WTC11 (cell line): ENCODE results near the gene HOXC5. TPM values are rescaled to one million over a fixed set of nuclear protein-coding genes. Genes with fewer than 3 reads are reported as not detected.
A peak's percentile ranks its signal among the peaks of the same experiment; 100 is the strongest.

Experiments used
- ATAC-seq: fragments of 200-7000 bp; cut with Tn5 transposase; 2 replicates; pipeline ENCODE4 v1.10.0; 2021; ENCODE audit warnings: mild to moderate bottlenecking, moderate library complexity
- CTCF ChIA-PET: fragments of 300-600 bp; sonication (Branson Sonifier 250); formaldehyde crosslinking; loops from one replicate; lab custom pipeline; 2021; ENCODE audit warnings: antibody characterized with exemption; lab: Charles Lee
- POLR2A ChIA-PET: fragments of 350-600 bp; sonication (Branson Sonifier 250); formaldehyde crosslinking; loops from one replicate; lab custom pipeline; 2021; ENCODE audit warnings: antibody characterized with exemption; lab: Charles Lee
- DNase-seq: peaks from one replicate; pipeline ENCODE4 v3.0.0; 2021; ENCODE audit warnings: low spot score
- H3K27ac Mint-ChIP-seq: 2 replicates; pipeline ENCODE4 v1.8.0; 2021; ENCODE audit warnings: mixed read lengths
- H3K27me3 Mint-ChIP-seq: 2 replicates; pipeline ENCODE4 v1.8.0; 2021; ENCODE audit warnings: low read depth, mild to moderate bottlenecking, moderate library complexity, mixed read lengths
- H3K36me3 Mint-ChIP-seq: 2 replicates; pipeline ENCODE4 v1.8.0; 2021; ENCODE audit warnings: mixed read lengths
- H3K4me1 Mint-ChIP-seq: 2 replicates; pipeline ENCODE4 v1.8.0; 2022; ENCODE audit warnings: mixed read lengths
- H3K4me3 Mint-ChIP-seq: 2 replicates; pipeline ENCODE4 v1.8.0; 2021; ENCODE audit warnings: mild to moderate bottlenecking, moderate library complexity, mixed read lengths
- H3K9me3 Mint-ChIP-seq: 2 replicates; pipeline ENCODE4 v1.8.0; 2021; ENCODE audit warnings: mixed read lengths
- ARID4B ChIP-seq: sonication (generic); formaldehyde crosslinking; IDR thresholded peaks from 2 replicates; pipeline ENCODE4 v1.8.0; 2023; ENCODE audit warnings: missing genetic modification reagents, mild to moderate bottlenecking, borderline replicate concordance
- E2F1 ChIP-seq: sonication (generic); formaldehyde crosslinking; IDR thresholded peaks from 2 replicates; pipeline ENCODE4 v1.8.0; 2022; ENCODE audit warnings: mild to moderate bottlenecking, missing genetic modification reagents
- ERG ChIP-seq: fragments of 250-450 bp; sonication (Bioruptor Pico); IDR thresholded peaks from 2 replicates; pipeline ENCODE4 v1.8.0; 2021; ENCODE audit warnings: mild to moderate bottlenecking
- PRDM15 ChIP-seq: sonication (generic); formaldehyde crosslinking; IDR thresholded peaks from 2 replicates; pipeline ENCODE4 v1.8.0; 2022; ENCODE audit warnings: missing genetic modification reagents
- USF2 ChIP-seq: sonication (generic); formaldehyde crosslinking; IDR thresholded peaks from 2 replicates; pipeline ENCODE4 v1.8.1; 2023; ENCODE audit warnings: mild to moderate bottlenecking, missing genetic modification reagents, moderate library complexity
- ZNF512 ChIP-seq: sonication (generic); formaldehyde crosslinking; IDR thresholded peaks from 2 replicates; pipeline ENCODE4 v1.8.1; 2022; ENCODE audit warnings: missing genetic modification reagents, borderline replicate concordance
- ZNF671 ChIP-seq: fragments of 250-450 bp; sonication (Bioruptor Pico); IDR thresholded peaks from 2 replicates; pipeline ENCODE4 v1.8.0; 2021; ENCODE audit warnings: mild to moderate bottlenecking
- ZSCAN18 ChIP-seq: fragments of 250-450 bp; sonication (Bioruptor Pico); IDR thresholded peaks from 2 replicates; pipeline ENCODE4 v2.1.2; 2022; ENCODE audit warnings: mild to moderate bottlenecking, moderate library complexity
- total RNA-seq: library from RNA; stranded (reverse); gene quantifications from 3 replicates; pipeline ENCODE4 v1.2.3, GENCODE V29; 2021

Gene HOXC5
- total RNA-seq, 1 experiment from 2014 or later, result not detected

GRCh38 chr12:54030442-54030801 lies 2.4 kb upstream of the HOXC5 start:
- ChIA-PET CTCF (interaction anchor here (1.1 to 8.1 kb wide), 10 partner anchors 22 to 186 kb away, joined by 3 to 149 read pairs (median 6); partner anchors contain the start of gene HOXC8), POLR2A (no interaction called here)
- Mint-ChIP-seq H3K27ac (no peak overlapping the region), H3K9me3 (no peaks in the 10 kb centered on the region), H3K27me3 (peaks cover 99% of the 10 kb centered on the region), H3K4me3 (no peak overlapping the region), H3K4me1 (peaks cover 41% of the 10 kb centered on the region), H3K36me3 (no peaks in the 10 kb centered on the region)
- ATAC-seq, result no peak
- no peak for TF ChIP-seq ERG
- TF ChIP-seq ZSCAN18 (CRISPR knock-in tag), result no peak
- no peak for TF ChIP-seq ZNF512 (CRISPR knock-in tag)
- TF ChIP-seq ZNF671 (CRISPR knock-in tag), result no peak
- TF ChIP-seq ARID4B (CRISPR knock-in tag), result no peak
- TF ChIP-seq E2F1 (CRISPR knock-in tag), result no peak
- DNase-seq, result no peak

- Mint-ChIP-seq H3K9me3 (no peaks in the 10 kb centered on the region), H3K36me3 (no peaks in the 10 kb centered on the region), H3K27ac (no peak overlapping the region), H3K4me3 (no peak overlapping the region), H3K27me3 (peaks cover 99% of the 10 kb centered on the region), H3K4me1 (peaks cover 38% of the 10 kb centered on the region)
- ATAC-seq (peak; percentile 29), DNase-seq (no peak)
- CTCF ChIA-PET, result interaction anchor here (0.5 to 8.1 kb wide), 15 partner anchors 10 to 390 kb away, joined by 3 to 149 read pairs (median 5); partner anchors contain the start of genes HOXC10 and HOXC8
- POLR2A ChIA-PET, result interaction anchor here (0.6 kb wide), 1 partner anchor 175 kb away, joined by 5 read pairs; no protein-coding TSS in a partner anchor
- TF ChIP-seq USF2 (no peak), PRDM15 (0 out of 2 replicates have a peak, but pooled peaks have one; percentile 33)
Observed at GRCh38 chr12:54030889-54031471, 1.9 kb upstream of the HOXC5 start.
